Stimulated activated CD8-positive, alpha-beta memory T cell treated with anti-CD3 and anti-CD28 coated beads, Interleukin-15, amount 100 ng/mL, for 1 hour (primary cell): ENCODE measurements around the gene SEC24B.
A peak's percentile ranks its signal among the peaks of the same experiment; 100 is the strongest.

Experiments used
- DNase-seq: peaks from one replicate; pipeline ENCODE4 v3.0.0-alpha.2; 2020; ENCODE audit warnings: low read depth

SEC24B gene

DNA sequence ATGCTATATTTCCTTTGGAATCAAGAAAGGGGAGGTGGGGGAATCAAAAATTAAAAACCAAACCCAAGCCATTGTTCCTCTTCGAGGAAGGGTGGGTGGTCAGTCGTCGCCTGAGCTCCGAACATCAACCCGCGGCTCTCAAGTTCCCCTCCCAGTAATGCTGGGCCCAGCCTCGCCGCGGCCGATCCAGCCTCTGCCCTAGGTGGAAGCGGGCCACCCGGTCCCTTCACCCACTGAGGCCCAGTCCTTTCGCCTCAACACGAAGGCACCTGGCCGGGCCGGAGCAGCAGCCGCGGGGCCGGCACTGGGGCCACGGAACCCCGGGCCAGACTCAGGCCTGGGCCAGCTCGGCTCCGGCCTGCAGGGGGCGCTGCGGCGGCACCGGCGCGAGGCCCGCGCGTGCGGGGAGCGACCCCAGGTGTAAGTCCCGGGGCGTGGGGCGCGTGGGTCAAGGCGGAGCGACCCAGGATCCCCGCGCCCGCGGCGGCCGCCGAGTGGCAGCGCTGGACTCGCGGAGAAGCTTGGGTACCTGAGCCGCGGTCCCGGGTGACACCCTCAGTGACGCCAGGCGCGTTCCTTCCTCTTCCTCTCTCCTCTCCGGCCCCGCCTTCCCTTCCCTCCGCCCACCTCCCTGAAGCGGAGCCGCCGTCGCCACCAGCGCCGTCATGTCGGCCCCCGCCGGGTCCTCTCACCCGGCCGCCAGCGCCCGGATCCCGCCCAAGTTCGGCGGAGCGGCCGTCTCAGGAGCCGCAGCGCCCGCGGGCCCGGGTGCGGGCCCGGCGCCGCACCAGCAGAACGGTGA is at the start of gene SEC24B:
Gene SEC24B, plus strand, starts transcription at position 611 of the 802 bp plus-strand sequence. Its CDS starts 55 bp downstream, at position 666.
- DNase-seq: peak; percentile 77

DNA sequence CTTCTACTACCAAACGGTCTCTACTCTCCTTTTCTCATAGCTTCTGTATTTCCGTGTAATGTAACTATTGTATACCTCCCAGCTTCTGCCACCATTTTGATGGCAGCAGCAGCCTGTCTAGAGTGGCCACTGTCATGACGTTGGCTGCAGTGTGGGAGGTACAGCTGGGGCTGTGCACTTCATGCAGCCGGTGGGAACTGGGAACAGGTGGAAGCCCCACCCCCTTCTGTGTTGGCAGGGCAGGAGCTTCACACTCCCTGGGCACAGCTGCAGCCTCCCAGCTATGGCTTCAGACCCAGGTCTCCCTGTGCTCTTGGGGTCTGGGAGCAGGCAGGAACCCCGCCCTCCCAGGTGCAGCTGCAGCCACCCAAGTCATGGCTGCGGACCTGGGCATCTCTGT is 49.8 kb upstream of the SEC24B start:
- DNase-seq: no peak

DNA sequence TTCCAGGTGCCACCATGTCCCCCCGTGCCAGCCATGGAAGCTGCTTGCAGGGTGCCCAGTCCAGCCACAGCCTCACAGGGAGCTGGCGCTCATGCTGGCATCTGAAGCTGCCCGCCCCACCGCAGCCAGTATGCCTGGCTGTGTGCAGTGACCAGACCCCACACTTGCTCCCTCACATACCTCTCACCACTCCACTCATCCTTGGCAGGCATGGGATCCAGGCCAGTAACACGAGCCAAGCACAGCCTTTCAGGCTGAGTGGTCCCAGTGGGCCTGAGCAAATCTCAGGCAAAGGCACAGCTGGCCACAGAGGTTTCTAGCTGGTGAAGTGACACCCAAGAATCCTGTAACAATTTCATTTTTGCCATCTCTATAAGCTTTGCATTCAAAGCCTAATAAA is 48.4 kb upstream of the SEC24B start:
- no peak for DNase-seq

DNA sequence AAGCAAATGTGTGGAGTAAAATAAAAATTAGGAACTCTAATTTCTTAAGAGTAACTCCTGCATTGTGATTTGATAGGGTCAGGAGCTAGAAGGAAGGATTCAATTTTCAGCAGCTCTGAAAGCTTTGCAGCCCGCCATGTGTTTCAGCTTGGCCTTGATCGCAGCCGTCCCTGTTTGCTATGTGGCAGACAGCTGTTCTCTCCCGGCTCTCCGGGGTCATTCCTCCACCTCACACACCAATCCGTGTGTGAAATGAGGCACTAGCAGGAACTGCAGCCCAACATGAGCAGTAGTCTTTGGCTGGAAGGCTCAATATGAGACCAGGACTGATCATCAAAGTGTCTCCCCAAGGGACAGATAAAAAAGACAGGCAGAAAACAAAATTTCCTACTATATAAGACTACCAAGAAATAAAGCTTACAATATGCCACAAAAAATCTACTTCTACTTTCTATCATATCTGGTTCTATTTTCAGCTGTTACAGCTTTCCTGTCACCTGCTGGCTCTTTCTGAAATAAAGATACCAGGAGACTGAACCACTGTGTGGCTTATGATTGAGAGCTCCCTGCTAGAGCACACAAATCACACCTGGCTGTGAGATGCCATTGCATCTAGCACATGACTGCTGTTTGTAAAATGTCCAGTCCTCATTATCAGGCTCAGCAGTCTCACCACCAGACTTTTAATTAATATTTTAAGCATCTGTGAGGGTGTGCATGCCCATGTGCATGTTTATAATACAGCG is 44.1 kb upstream of the SEC24B start:
- DNase-seq: no peak

DNA sequence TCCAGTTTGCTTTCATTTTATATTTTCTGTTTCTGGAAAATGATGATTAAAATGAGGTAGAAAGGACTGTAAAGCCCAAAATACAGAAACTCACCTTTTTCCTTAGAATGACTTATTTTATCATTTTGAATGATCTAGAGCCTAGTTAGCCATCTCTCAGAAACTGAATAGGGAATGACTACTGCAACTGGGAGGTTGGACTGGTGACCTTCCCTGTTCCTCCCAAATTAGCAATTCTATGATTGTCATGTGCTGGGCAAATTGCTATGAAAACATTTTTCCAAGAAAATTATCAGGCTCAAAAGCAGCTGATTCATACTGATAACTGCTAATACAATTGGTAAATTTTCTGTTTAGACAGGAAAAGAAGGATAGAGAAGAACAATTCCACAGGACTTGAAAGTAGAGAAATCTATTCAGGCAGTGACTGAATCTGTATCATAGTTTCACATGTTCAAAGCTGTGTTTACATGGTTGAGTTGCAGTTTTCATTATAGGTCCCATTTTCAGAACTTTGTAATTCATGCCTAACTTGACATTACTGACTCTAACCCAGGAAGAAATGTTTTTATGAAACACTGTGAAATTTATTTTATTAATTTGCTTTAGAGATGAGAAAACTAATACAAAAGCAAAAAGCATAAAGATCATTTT is 43.4 kb upstream of the SEC24B start:
- no peak for DNase-seq

DNA sequence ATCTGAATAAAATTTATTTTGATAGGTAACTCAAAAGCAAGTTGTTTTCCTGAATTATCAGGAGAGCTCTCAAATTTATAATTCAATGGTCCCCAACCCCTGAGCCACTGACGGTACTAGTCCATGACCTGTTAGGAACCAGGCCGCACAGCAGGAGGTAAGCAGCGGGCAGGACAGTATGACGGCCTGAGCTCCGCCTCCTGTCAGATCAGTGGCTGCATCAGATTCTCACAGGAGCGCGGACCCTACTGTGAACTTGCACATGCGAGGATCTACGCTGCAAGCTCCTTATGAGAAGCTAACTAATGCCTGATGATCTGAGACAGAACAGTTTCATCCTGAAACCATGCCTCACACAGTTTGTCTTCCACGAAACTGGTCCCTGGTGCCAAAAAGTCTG is 37.9 kb upstream of the SEC24B start:
- no peak for DNase-seq

DNA sequence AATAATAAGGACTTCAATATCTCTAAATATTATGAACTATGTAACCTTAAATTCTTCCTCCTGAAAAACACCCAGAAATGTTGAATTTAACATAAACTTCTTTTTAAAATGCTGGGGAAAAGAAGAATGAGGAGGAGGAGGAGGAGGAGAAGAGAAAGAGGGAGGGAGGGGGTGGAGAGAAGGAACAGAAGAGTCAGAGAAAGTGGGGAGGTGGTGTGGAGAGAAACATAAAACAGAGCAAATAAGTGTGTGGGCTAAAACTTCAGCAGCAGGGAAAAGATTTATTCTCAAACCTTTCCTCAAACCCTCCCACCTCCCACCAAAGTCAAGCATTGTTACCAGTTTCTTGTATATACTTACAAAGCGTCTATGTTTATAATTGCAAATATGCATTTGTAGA is 34.7 kb upstream of the SEC24B start:
- DNase-seq: no peak

DNA sequence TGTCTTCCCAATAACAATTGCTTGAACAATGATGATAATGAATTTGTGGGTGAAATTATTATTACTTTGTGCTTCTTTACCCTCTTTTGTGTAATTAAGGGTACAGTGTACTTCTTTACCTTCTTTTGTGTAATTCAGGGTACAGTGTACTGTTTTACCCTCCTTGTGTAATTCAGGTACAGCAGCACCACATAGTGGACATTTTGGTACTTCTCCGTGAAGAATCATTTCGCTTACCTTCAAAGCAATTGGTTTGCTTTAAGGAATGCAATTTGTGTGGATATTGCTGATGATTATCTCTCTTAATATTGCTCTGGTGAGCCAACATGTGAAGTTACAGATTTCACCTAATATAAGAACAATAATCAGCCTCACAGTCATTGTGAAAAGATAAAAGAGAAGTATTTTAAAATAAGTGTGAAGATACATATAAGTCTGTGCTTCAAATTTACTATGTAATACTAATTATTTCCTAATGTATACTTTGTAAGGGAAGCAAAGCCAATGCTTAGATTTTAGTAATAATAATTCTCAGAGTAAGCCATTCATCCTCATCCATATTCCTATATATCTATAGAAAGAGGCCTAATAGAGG is 27.2 kb upstream of the SEC24B start:
- DNase-seq: no peak

DNA sequence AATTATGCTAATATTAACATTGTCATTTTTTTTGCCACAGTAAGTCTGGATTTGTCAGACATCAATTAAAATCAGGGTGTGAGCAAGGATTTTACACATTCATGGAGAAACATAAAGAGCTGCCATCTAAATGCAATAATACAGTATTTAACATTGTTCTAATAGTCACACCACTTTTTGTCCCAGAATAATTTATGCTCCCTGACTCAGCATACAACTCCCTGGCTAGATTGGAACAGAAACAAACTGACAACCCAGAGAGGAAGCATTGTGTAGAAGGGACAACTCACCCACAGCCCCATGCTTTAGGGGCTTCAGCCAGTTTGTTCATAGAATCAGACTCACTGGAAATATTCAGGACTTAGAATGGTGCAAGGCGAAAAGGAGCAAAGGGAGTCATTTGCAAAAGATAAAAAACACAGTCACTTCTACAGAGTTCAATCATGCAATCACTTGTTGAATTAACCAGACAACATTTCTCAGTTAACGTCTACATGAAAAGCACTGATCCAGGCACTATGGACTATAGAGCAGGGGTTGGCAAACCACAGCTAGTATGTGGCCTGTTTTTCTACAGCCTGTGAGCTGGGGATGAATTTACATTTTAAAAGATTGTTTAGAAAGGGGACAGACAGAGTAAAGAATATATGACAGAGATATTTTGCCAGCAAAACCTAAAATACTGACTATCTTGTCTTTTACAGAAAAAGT is 26.4 kb upstream of the SEC24B start:
- no peak for DNase-seq

DNA sequence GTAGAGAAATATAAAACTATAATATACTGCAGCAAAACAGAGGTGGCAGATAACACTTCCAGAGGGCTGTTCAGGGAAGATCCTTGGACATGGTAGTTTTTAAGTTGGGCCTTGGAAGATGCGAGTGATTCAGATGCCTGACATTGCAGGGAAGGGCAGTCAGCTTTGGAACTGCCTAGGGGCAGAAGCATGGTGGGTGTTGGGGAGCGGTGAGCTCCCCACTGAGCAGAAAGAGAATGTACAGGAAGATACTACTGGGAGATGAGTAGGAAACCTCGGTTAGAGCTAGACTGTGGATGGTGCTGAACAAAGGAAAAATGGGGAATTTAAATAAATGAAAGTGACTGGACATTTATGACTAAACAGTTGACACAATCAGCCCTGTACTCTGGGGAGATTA is 24.9 kb upstream of the SEC24B start:
- DNase-seq: no peak

DNA sequence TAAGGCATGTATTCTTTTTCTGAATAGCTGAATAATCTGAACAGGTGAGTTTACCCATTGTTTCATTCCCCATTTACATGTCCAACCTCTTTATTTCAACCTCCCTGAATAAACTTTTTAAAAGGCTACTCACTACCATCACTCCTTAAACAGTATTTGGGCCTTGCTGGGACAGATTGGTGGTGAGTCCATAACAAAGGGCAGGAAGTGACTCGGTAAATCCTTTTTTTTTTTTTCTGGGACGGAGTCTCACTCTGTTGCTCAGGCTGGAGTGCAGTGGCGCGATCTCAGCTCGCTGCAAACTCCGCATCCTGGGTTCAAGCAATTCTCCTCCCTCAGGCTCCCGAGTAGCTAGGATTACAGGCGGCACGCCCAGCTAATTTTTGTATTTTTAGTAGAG is 23.4 kb upstream of the SEC24B start:
- DNase-seq: no peak

DNA sequence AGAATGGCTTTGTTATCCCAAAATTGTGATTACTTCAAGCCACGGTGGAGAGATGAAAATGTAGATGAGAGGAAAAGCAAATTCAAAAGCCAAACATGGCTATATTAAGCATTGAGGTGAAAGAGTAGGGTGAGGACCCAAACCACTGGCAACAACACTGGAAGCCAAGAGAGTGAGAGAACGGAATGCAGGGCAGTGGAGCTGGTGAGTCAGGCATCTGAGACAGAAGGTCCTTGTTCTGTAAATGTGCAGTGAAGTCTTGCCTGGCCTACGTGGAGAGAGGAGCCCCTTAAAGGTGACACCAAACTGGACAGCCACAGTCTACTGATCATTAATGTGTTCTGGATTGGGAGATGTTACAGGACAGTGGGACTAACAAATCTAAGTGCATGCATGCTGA is 22.8 kb upstream of the SEC24B start:
- no peak for DNase-seq

DNA sequence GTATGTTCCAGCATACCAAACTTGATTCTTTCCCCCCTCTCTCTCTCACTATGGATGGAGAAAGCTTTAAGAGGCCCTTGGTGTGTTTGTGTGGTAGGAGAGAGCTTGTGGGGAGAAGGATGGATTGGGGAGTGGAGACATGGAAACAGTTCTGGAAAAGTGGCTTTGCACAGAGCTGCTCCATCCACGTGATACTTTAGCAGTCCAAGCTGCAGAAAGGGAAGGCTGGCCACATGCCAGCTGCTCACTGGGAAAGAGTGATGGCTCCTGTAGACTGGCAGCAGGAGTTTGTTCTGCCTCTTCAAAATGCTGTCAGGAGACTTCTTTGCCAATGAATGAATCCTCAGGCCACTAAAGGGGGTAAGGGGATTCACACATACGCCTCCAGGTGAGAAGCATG is 21.7 kb upstream of the SEC24B start:
- no peak for DNase-seq

DNA sequence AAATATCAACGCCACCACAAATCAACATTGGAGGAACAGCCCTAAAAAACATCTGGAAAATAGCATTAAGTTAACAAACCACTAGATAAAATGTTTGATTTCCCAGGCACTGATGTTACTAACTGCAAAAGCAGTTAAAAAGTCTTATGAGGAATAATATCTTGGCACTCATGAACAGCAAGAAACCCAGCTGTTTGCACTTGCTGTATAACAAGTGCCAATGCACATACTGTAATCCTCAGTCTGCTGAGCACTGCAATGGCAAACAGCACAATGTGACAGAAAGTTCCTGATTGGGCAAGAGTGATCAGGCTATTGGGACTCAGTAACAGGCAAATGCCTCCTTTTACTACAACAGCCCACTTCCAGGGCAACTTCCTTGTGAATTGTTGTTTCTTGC is 20.8 kb upstream of the SEC24B start:
- DNase-seq: no peak

DNA sequence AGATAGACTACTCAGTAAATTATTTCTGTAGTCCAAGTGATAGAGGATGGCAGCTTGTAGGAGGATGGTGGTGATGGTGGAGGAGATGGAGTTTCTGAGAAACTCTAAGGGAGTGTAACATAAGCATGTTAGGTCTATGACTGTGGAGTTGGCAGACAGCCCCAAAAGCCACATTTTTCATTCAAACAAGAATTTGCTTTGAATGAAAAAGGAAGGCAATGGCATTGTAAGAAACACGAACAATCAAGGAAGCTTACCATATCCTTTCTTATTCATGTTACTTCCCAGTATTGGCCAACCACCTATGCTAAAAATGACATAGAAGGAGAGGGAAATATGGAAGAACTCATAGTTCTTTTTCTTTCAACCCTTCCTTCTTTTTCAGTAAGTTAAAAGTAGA is 18.7 kb upstream of the SEC24B start:
- DNase-seq: no peak

DNA sequence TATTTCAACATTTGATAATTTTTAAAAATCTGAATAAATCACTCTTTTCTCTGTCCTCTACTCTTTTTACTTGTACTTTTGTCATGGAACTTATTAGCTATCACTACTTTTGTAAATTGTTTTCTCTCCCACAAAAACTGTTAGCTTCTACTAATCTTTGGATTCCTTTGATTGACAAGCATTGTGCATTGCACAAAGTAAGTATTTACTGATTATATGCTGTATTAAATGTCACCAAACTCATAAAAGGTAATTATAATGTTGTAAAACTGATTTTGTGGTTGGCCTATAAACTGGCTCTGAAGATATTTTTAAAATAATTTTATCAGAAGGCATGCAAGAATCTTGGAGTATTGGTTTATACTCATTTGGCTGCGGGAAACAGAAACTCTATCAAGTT is 15.0 kb upstream of the SEC24B start:
- DNase-seq: no peak

DNA sequence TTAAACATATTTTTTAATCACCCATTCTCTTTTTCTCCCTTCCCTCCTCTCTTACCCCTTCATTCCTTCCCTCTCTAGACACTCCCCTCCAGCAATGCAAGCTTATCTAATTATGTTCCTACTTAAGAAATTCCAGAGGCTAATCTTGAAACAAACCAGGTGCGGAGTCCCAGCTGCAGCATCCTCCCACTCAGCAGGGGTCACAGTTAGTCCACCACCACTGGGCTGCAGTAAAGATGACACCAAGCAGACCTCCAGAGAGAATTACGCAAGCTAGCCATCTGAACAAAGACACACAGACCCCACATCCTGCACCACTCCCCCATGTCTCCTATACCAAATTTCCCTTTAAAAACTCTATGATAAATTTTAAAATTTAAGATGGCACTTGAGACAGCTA is 13.9 kb upstream of the SEC24B start:
- no peak for DNase-seq

DNA sequence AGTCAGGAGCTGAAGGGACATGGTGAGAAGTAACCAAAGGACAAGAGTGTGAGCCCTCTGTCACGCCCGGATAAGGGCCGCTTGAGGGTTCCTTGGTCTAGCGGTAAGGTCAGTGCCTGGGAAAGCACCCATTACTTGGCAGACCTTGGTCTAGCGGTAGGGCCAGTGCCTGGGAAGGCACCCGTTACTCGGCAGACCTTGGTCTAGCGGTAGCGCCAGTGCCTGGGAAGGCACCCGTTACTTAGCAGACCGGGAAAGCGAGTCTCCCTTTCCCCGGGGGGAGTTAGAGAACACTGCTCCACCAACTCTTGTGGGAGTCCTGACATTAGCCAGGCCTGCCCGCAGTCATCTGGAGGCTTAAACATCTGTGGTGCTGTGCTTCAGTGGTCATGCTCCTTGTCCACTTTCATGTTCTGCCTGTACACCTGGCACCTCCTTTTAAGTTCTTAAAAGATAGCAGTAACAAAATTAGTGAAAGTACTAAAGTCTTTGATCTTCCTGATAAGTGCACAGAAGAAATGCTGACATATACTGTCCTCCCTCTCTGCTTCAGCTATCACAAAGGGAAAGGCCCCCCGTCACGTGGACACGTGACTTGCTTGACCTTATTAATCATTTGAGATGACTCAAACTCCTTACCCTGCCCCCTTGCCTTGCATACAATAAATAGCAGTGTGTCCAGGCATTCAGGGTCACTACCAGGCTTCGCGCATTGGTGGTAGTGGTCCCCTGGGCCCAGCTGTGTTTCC is 9.3 kb upstream of the SEC24B start:
- DNase-seq: no peak

DNA sequence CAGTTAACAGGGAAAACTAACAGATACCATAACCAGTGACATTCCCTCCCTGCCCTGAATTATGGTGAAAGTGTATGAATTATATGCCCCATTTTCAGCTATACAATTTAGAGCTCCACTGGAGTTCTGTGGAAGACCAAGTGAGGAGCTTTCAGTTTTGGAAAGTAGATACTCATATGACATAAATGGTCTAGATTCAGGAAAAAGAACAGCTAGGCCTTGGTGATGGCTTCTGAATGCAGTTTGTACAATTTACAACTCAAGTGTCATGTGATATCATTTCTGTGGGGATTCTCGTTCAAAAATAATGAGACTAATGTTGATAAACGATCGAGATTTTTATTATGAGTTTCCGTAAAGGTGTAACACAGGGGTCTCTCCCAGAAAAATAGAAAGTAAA is 8.2 kb upstream of the SEC24B start:
- no peak for DNase-seq

DNA sequence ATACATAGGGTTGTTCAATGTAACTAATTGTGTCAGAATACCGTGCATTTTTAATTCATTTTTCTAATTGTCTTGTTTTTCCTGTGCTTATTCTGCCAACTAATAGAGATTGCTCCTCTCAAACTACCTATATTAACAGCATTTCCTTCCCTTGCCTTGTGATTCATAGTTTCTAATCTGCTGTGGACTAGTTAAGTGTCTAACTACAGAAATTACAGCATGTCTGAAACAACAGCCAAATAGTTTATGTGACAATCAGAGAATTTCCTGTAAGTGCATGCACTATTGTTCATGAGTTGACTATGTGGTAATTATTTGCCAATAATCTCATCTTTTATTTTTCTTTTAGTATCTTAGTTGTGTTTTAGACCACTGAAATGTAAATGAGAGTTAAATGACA is 4.1 kb upstream of the SEC24B start:
- no peak for DNase-seq

DNA sequence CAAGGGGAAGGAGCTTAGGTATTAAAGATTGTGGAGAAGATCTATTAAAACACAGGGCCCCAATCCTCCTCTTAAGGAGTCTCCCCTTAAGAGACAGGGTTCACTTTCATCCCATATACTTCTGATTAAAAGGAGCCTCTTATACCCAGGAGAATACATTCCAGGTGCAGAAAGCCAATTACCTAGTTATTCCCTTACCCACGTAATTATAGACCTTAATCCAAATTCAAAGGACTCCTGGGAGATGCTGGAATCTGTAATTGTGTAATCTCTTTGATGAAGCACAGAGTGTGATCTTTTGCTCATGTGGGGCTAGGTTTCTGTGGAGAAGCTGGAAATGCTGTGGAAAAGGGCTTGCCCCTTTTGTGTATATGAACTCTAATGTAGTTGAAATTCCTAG is 1.4 kb upstream of the SEC24B start:
- DNase-seq: no peak
